ENCODE measurements around the gene AGTRAP.

AGTRAP gene

DNA sequence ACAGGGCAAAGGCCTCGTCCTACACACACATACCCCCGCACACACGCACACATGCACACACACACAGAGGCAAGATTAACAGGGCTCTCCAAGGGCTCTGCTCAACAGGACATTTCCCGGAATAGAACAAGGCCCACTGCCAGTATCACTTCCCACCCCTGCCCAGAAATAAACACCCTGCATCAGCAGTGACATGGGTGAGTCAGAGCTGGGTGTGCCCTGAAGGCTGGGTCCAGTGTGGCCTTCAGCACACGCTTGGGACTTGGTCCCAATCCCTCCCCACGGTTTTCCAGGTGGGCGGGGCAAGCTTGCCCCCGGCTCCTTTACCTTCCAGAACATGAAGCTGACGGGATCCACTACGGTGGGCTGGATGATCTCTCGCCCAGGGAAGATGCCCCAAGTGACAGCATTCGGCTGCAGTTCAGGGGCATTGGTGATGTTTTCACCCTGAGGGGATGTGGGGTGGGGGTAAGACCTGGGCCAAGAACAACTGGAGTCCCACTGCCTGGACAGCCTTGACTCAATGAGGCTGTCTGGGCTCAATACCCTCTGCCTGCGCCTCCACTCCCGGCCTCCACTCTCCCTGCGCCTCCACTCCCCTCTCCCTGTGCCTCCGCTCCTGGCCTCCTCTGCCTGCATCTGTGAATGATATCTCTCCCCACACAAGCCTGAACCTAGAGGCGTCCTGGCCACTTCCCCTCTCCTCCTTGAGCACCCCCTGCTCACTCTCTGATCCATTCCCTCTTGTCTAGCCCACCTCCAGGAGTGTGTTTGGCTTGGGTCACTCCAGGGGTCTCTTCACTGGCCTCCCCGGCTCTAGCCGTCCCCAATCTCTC lies 55.2 kb downstream of the AGTRAP start:
- TF ChIP-seq, protein P1, sequence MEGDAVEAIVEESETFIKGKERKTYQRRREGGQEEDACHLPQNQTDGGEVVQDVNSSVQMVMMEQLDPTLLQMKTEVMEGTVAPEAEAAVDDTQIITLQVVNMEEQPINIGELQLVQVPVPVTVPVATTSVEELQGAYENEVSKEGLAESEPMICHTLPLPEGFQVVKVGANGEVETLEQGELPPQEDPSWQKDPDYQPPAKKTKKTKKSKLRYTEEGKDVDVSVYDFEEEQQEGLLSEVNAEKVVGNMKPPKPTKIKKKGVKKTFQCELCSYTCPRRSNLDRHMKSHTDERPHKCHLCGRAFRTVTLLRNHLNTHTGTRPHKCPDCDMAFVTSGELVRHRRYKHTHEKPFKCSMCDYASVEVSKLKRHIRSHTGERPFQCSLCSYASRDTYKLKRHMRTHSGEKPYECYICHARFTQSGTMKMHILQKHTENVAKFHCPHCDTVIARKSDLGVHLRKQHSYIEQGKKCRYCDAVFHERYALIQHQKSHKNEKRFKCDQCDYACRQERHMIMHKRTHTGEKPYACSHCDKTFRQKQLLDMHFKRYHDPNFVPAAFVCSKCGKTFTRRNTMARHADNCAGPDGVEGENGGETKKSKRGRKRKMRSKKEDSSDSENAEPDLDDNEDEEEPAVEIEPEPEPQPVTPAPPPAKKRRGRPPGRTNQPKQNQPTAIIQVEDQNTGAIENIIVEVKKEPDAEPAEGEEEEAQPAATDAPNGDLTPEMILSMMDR (IDR thresholded peaks at IDR 0.05; ENCODE audit: control insufficient read depth, extremely low read depth, insufficient read depth), result no peak
- H3K4me3 ChIP-seq (ENCODE audit: low read depth, low read length), result no peak overlapping the region
- no peak for DNase-seq (ENCODE audit: low read depth)

DNA sequence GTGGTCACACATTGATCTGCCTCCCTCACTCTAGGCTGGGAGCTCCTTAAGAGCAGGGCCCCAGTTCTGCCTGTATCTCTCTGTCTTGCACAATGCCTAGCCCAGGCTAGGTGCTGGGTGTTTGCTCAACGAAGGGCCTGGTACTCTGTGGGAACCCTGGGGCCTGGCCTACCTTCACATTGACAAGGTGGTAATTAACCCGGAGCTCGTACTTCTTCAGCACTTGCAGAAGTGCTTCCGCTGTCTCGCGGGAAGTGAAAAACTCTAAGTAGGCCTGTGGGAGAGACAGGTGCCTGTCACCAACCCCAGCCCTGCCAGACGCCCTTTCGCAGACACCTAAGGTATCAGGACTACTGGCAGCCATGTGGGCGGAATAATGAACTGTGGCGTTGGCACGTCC lies 56.2 kb downstream of the AGTRAP start:
- DNase-seq (ENCODE audit: low read depth), result no peak
- no peak overlapping the region for H3K4me3 ChIP-seq (ENCODE audit: low read depth, low read length)
- TF ChIP-seq, protein P1 (IDR thresholded peaks at IDR 0.05; ENCODE audit: control insufficient read depth, extremely low read depth, insufficient read depth), result no peak

DNA sequence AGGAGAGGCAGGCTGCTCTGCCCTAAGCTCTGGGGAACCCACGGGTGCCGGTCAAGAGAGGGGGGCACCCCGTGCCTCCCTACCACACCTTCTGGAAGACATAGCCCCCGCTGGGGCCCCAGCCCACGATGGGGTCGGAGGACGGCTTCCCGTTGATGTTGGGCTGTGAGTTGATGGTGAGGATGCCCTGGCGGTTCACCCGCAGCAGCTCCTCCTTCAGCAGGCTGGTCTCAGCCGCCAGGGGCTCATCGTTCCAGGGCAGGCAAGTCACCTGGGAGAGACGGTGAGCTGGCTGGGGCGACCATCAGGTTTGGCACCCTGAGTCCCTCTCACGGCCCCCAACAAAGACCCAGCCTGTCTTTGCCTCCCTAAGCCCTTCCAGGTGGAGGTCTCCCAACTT lies 57.9 kb downstream of the AGTRAP start:
- TF ChIP-seq, protein P1 (IDR thresholded peaks at IDR 0.05; ENCODE audit: control insufficient read depth, extremely low read depth, insufficient read depth), result no peak
- no peak for DNase-seq (ENCODE audit: low read depth)
- no peak overlapping the region for H3K4me3 ChIP-seq (ENCODE audit: low read depth, low read length)

DNA sequence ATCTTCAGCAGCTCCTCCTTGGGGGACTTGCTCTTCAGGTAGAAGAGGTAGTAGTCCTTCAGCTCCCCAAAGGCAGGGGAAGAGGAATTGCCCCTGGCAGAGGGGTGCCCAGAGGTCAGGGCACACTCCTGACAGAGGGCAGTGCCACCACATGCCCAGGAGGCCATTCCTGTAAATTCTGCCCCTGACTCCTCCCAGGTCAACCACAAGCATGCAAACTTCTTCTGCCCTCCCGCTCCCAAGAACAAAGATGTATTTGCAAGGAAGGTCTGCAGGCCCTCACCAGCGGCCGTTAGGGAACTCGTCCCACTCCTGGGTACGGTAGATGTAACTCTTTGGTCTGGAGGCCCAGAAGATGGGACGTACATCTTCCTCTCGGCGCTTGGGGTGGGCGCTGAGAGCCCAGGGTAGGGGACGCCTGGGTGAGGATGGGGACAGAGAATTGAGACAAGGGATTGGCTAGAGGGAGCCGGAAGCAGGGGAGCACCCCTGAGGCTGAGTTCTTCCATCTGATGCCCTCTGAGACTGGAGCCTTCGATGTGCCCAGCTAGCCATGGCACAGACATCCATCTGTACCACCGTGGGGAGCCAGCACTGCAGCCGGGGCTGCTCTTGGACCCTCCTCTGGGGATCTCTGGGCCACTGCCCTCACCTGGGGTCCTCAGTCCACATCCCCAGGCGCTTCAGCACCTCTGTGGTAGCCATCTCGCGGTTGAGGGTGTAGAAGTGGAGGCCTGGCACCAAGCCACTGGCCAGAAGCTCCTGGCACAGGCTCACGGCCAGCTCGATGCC lies 58.7 kb downstream of the AGTRAP start:
- H3K4me3 ChIP-seq (ENCODE audit: low read depth, low read length), result no peak overlapping the region
- no peak for DNase-seq (ENCODE audit: low read depth)
- TF ChIP-seq, protein P1 (IDR thresholded peaks at IDR 0.05; ENCODE audit: control insufficient read depth, extremely low read depth, insufficient read depth), result no peak

DNA sequence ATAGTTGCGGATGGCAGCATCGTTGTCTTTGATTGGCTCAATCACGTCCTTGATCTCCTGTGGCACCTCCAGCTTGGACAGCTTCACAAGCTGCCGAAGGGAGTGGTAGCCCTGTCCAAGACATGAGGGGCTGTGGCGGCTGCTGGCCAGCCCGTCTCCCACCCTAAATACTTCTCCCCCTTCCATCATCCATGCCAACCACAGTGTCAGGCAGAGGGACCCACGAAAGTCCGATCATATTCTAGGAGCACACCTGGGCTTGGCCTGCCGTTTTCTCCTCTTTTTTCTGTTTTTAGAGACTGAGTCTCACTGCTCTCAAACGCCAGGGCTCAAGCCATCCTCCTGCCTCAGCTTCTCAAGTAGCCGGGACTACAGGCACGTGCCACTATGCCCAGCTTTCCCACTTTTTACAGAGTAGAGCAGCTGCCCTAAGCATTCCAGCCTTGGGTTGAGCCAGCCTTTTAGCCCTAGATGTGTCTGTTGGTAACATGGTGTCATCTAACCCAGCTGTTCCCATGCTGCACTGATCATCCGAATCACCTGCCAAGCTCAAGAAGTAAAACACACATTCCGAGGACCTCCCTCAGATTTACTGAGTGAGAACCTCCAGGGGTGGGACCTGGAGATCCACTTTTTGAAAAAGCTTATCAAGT lies 59.4 kb downstream of the AGTRAP start:
- no peak overlapping the region for H3K4me3 ChIP-seq (ENCODE audit: low read depth, low read length)
- DNase-seq (ENCODE audit: low read depth), result no peak
- TF ChIP-seq, protein P1 (IDR thresholded peaks at IDR 0.05; ENCODE audit: control insufficient read depth, extremely low read depth, insufficient read depth), result no peak

DNA sequence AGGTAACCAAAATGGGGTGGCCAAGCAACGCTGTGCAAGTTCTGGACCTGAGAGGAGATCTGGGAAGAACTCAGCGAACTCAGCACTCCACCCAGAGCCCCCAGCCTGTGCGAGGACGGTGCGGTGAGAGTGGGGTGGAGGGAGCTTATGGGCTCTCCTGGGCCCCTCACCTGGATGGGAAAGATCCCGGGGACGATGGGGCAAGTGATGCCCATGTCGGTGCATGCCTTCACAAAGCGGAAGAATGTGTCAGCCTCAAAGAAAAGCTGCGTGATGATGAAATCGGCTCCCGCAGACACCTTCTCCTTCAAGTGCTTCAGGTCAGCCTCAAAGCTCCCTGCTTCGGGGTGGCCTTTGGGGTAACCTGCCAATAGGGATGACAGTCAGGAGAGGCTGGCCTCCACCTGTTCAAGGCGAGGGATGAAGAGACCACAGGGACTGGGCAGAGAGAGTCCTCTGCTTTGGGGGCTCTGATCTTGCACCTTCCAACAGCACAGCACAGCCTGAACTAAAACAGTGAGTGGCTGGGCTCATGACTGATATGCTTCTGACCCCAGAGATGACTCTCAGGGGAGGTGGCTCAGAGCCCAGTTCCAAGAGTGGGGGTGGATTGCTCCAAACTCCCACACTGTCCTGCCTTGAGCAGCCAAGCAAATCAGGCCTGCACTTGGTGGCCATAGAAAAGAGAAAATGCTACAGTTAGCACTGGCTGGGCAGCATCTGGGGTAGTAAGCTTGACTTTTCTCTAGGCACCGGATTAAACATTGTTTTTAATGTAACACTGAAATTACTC lies 60.3 kb downstream of the AGTRAP start:
- no peak for DNase-seq (ENCODE audit: low read depth)
- TF ChIP-seq, protein P1 (IDR thresholded peaks at IDR 0.05; ENCODE audit: control insufficient read depth, extremely low read depth, insufficient read depth), result no peak
- H3K4me3 ChIP-seq (ENCODE audit: low read depth, low read length), result no peak overlapping the region
